Measurements from ENCODE around the gene MYCN. TPM values are rescaled to one million over a fixed set of nuclear protein-coding genes. Genes with fewer than 3 reads are reported as not detected.

MYCN gene
- polyA plus RNA-seq, 3 donors: not detected

GRCh38 chr2:15955232-15955988, 15.1 kb downstream of the MYCN start:
- H3K9me3 Mint-ChIP-seq: peaks cover 0 to 3% (median 0%) of the 10 kb centered on the region in 7 donors
- DNase-seq: no peak
- no peak for TF ChIP-seq CTCF (IDR thresholded peaks at IDR 0.05)
- intact Hi-C loops (cut with micrococcal nuclease): no loop called here
- H3K9ac ChIP-seq (ENCODE audit: insufficient read depth, low read length, poor library complexity, severe bottlenecking): no peak overlapping the region
- H3K4me3 Mint-ChIP-seq: no peak overlapping the region
- H3K4me1 Mint-ChIP-seq: no peaks in the 10 kb centered on the region
- WGBS (ENCODE audit: insufficient coverage): 96% methylated on average over 4 of the region's 7 CpGs
- H3K27ac Mint-ChIP-seq: no peak overlapping the region
- no peaks in the 10 kb centered on the region for H4K20me1 ChIP-seq (ENCODE audit: insufficient read depth, low read length)
- no peak overlapping the region for H3K27ac ChIP-seq (ENCODE audit: low read depth in 1 of 2, low read length in 2 of 2)
- H3K36me3 ChIP-seq (replicated peaks in 1 of 2; ENCODE audit: control insufficient read depth in 1 of 2, insufficient read depth in 2 of 2, low read length in 2 of 2): no peaks in the 10 kb centered on the region
- no peaks in the 10 kb centered on the region for H3K4me1 ChIP-seq (ENCODE audit: control insufficient read depth in 1 of 2, insufficient read depth in 2 of 2, low read length in 2 of 2)
- H3K36me3 Mint-ChIP-seq: no peaks in the 10 kb centered on the region
- no peak overlapping the region for H3K4me3 ChIP-seq (replicated peaks in 1 of 3; ENCODE audit: low read depth in 2 of 3, low read length in 3 of 3)
- peaks cover 0 to 4% (median 0%) of the 10 kb centered on the region in 3 donors for H3K27me3 Mint-ChIP-seq (ENCODE audit: low read depth in 3 of 3)
- H2AFZ ChIP-seq (ENCODE audit: insufficient read depth, low read depth, low read length, poor library complexity, severe bottlenecking): no peak overlapping the region
- no peak overlapping the region for H3K4me2 ChIP-seq (replicated peaks; ENCODE audit: extremely low read depth, low read length, poor library complexity, severe bottlenecking)
- no peaks in the 10 kb centered on the region for H3K27me3 ChIP-seq (ENCODE audit: control insufficient read depth in 2 of 2, insufficient read depth in 2 of 2, low read length in 2 of 2)
- H3K79me2 ChIP-seq (ENCODE audit: insufficient read depth, low read length): no peaks in the 10 kb centered on the region
- H3K9me3 ChIP-seq (replicated peaks in 1 of 2; ENCODE audit: control insufficient read depth in 1 of 2, insufficient read depth in 1 of 2, low read length in 2 of 2): no peaks in the 10 kb centered on the region

GRCh38 chr2:15956230-15956629, 15.9 kb downstream of the MYCN start:
- Histone ChIP-seq H3K4me2 (replicated peaks; ENCODE audit: extremely low read depth, low read length, poor library complexity, severe bottlenecking) (no peak overlapping the region), H3K4me3 (replicated peaks in 1 of 3; ENCODE audit: low read depth in 2 of 3, low read length in 3 of 3) (no peak overlapping the region), H3K4me1 (ENCODE audit: control insufficient read depth in 1 of 2, insufficient read depth in 2 of 2, low read length in 2 of 2) (no peaks in the 10 kb centered on the region), H3K27me3 (ENCODE audit: control insufficient read depth in 2 of 2, insufficient read depth in 2 of 2, low read length in 2 of 2) (no peaks in the 10 kb centered on the region), H3K27ac (ENCODE audit: low read depth in 1 of 2, low read length in 2 of 2) (no peak overlapping the region), H3K36me3 (replicated peaks in 1 of 2; ENCODE audit: control insufficient read depth in 1 of 2, insufficient read depth in 2 of 2, low read length in 2 of 2) (no peaks in the 10 kb centered on the region), H3K79me2 (ENCODE audit: insufficient read depth, low read length) (no peaks in the 10 kb centered on the region), H3K9me3 (replicated peaks in 1 of 2; ENCODE audit: control insufficient read depth in 1 of 2, insufficient read depth in 1 of 2, low read length in 2 of 2) (no peaks in the 10 kb centered on the region), H2AFZ (ENCODE audit: insufficient read depth, low read depth, low read length, poor library complexity, severe bottlenecking) (no peak overlapping the region), H3K9ac (ENCODE audit: insufficient read depth, low read length, poor library complexity, severe bottlenecking) (no peak overlapping the region), H4K20me1 (ENCODE audit: insufficient read depth, low read length) (no peaks in the 10 kb centered on the region)
- no peak for DNase-seq
- no peak for TF ChIP-seq CTCF (IDR thresholded peaks at IDR 0.05)
- Mint-ChIP-seq H3K27ac (no peak overlapping the region), H3K4me3 (no peak overlapping the region), H3K4me1 (no peaks in the 10 kb centered on the region), H3K27me3 (ENCODE audit: low read depth in 3 of 3) (peaks cover 0 to 4% (median 0%) of the 10 kb centered on the region in 3 donors), H3K36me3 (no peaks in the 10 kb centered on the region), H3K9me3 (peaks cover 0 to 3% (median 0%) of the 10 kb centered on the region in 7 donors)
- WGBS (ENCODE audit: insufficient coverage): 88% methylated on average over 6 of the region's 9 CpGs
- intact Hi-C loops (cut with micrococcal nuclease): no loop called here

All from CD14-positive monocyte (primary cell).